Endothelial cell of umbilical vein (primary cell): Measurements from ENCODE around the gene FTH1. TPM values are rescaled to one million over a fixed set of nuclear protein-coding genes. Genes with fewer than 3 reads are reported as not detected.

Experiments used
- BruUV-seq: library from RNA; stranded (reverse); fragments of 400-500 nt; replicated peaks from 2 replicates; lab custom pipeline; 2021; lab: Mats Ljungman, UMichigan
- CTCF ChIA-PET: fragments of 300-600, 350-600 bp; sonication (Branson Sonifier 250); formaldehyde crosslinking; loops from one replicate; lab custom pipeline; 2021; ENCODE audit warnings: antibody characterized with exemption, inconsistent platforms; lab: Charles Lee
- POLR2A ChIA-PET: fragments of 300-600, 350-600 bp; sonication (Branson Sonifier 250); formaldehyde crosslinking; loops from one replicate; lab custom pipeline; 2021; ENCODE audit warnings: antibody characterized with exemption, inconsistent platforms; lab: Charles Lee
- DNase-seq: peaks from one replicate; pipeline ENCODE4 v3.0.0-alpha.2; 2011; ENCODE audit warnings: low read depth, low spot score
- FAIRE-seq: peaks from 2 replicates; lab custom pipeline; 2011; peaks lifted over from hg19 to GRCh38; lab: Jason Lieb, UNC
- H2AFZ ChIP-seq: 2 replicates; pipeline ENCODE4 v1.6.0; 2012; ENCODE audit warnings: low read depth, low read length, control low read depth, inconsistent platforms
- H3K27ac ChIP-seq: 2 replicates; pipeline ENCODE4 v1.5.1; 2011; ENCODE audit warnings: low read depth, mild to moderate bottlenecking, control low read depth, low read length, moderate library complexity; ENCODE audit not compliant: insufficient read depth
- H3K27me3 ChIP-seq, 2 experiments: 2 replicates each; pipeline versions ENCODE4 v1.6.0 to v1.6.1; 2011; ENCODE audit warnings: low read length in 2 of 2, mixed read lengths in 1 of 2; ENCODE audit not compliant: control insufficient read depth in 2 of 2, insufficient read depth in 2 of 2
- H3K36me3 ChIP-seq, 2 experiments: 2 replicates in 1 of 2; 3 replicates in 1 of 2; pipeline ENCODE4 v1.5.1; 2011; ENCODE audit warnings: low read length in 2 of 2, mild to moderate bottlenecking in 1 of 2, moderate library complexity in 1 of 2; ENCODE audit not compliant: control insufficient read depth in 2 of 2, insufficient read depth in 2 of 2; ENCODE audit errors: extremely low read depth in 1 of 2
- H3K4me1 ChIP-seq: 3 replicates; pipeline ENCODE4 v1.5.1; 2011; ENCODE audit warnings: mild to moderate bottlenecking, low read length; ENCODE audit not compliant: control insufficient read depth, insufficient read depth; ENCODE audit errors: extremely low read depth
- H3K4me2 ChIP-seq: 2 replicates; pipeline ENCODE4 v1.6.1; 2011; ENCODE audit warnings: low read length, control low read depth, mixed read lengths; ENCODE audit not compliant: insufficient read depth
- H3K4me3 ChIP-seq, 3 experiments: fragments of 200-600 bp in 1 of 3; sonication (generic), shearing (Covaris generic) in 1 of 3; replicated peaks in 1 of 3; 2 replicates each; pipeline ENCODE4 v1.5.1; 2011 to 2016; ENCODE audit warnings: control low read depth in 3 of 3, low read length in 3 of 3, mild to moderate bottlenecking in 2 of 3, inconsistent platforms in 1 of 3, low read depth in 1 of 3, moderate library complexity in 1 of 3; ENCODE audit not compliant: insufficient read depth in 1 of 3
- H3K79me2 ChIP-seq: 2 replicates; pipeline ENCODE4 v1.6.0; 2012; ENCODE audit warnings: low read length, inconsistent platforms; ENCODE audit not compliant: control insufficient read depth, insufficient read depth
- H3K9ac ChIP-seq: replicated peaks from 2 replicates; pipeline ENCODE3; 2011; ENCODE audit warnings: low read length, control low read depth; ENCODE audit not compliant: insufficient read depth; ENCODE audit errors: extremely low read depth
- H3K9me1 ChIP-seq: replicated peaks from 3 replicates; pipeline ENCODE4 v1.6.0; 2011; ENCODE audit warnings: mild to moderate bottlenecking, low read length; ENCODE audit not compliant: control insufficient read depth, insufficient read depth; ENCODE audit errors: extremely low read depth
- H3K9me3 ChIP-seq: replicated peaks from 2 replicates; pipeline ENCODE4 v1.5.1; 2012; ENCODE audit warnings: low read length, inconsistent platforms; ENCODE audit not compliant: control insufficient read depth, insufficient read depth
- H4K20me1 ChIP-seq: replicated peaks from 2 replicates; pipeline ENCODE3; 2011; ENCODE audit warnings: mild to moderate bottlenecking, low read length; ENCODE audit not compliant: control insufficient read depth, insufficient read depth; ENCODE audit errors: extremely low read depth
- EZH2 ChIP-seq: IDR thresholded peaks from 2 replicates; pipeline ENCODE4 v1.6.1; 2012; ENCODE audit warnings: borderline replicate concordance, low read depth, mild to moderate bottlenecking, moderate library complexity, low read length, inconsistent platforms; ENCODE audit not compliant: severe bottlenecking
- FOS ChIP-seq: IDR thresholded peaks from 2 replicates; pipeline ENCODE4 v1.6.1; 2011; ENCODE audit warnings: mild to moderate bottlenecking, low read length, moderate library complexity, borderline replicate concordance; ENCODE audit not compliant: insufficient read depth
- GATA2 ChIP-seq: IDR thresholded peaks from 2 replicates; pipeline ENCODE4 v1.7.0; 2011; ENCODE audit warnings: low read depth, mild to moderate bottlenecking, moderate library complexity, mixed read lengths, low read length; ENCODE audit not compliant: insufficient read length, insufficient read depth
- JUN ChIP-seq: IDR thresholded peaks from 2 replicates; pipeline ENCODE4 v1.6.1; 2011; ENCODE audit warnings: borderline replicate concordance, low read depth; ENCODE audit not compliant: insufficient read length, insufficient read depth
- MAX ChIP-seq: IDR thresholded peaks from 2 replicates; pipeline ENCODE4 v1.6.1; 2011; ENCODE audit not compliant: insufficient read depth, insufficient read length
- MYC ChIP-seq: IDR thresholded peaks from one replicate; pipeline ENCODE4 v1.6.1; 2011; ENCODE audit warnings: mild to moderate bottlenecking, low read depth, low read length
- POLR2A ChIP-seq: IDR thresholded peaks from 2 replicates; pipeline ENCODE4 v1.6.1; 2012; ENCODE audit warnings: low read depth, mild to moderate bottlenecking, control low read depth, low read length
- POLR2AphosphoS5 ChIP-seq: IDR thresholded peaks from 2 replicates; pipeline ENCODE4 v1.6.1; 2012; ENCODE audit warnings: low read depth, mild to moderate bottlenecking, control low read depth, low read length, moderate library complexity; ENCODE audit not compliant: insufficient read depth
- dilution Hi-C: fragments of 300-500 bp; cut with MboI; formaldehyde crosslinking; loops from one replicate; pipeline ENCODE4 v1.15.0; 2019; ENCODE audit warnings: low sequenced_read_pairs; ENCODE audit not compliant: extremely low pct_ligation_motif_present
- intact Hi-C: fragments of 100-400 bp; cut with micrococcal nuclease; formaldehyde crosslinking; loops from one replicate; pipeline ENCODE4 v1.10.0; 2022
- polyA plus RNA-seq, 4 experiments: library from polyadenylated mRNA; depleted of rRNA in 3 of 4; stranded (reverse) in 3 of 4; unstranded in 1 of 4; fragments of >200 nt; gene quantifications; 2 replicates each; pipeline versions ENCODE4 v1.2.1 to v1.2.3, GENCODE V29; 2011 to 2012; ENCODE audit warnings: missing spikeins in 1 of 4
- total RNA-seq: library from RNA; stranded (reverse); gene quantifications from 2 replicates; pipeline ENCODE4 v1.2.3, GENCODE V29; 2021
- TF ChIP-seq, protein P1 (sequence below), 2 donors: IDR thresholded peaks; 1 replicate in 1 of 2; 2 replicates in 1 of 2; pipeline ENCODE4 v1.5.1; 2011; ENCODE audit warnings: low read length in 2 of 2, mild to moderate bottlenecking in 2 of 2, moderate library complexity in 2 of 2, control low read depth in 1 of 2, inconsistent platforms in 1 of 2, low read depth in 1 of 2; ENCODE audit not compliant: insufficient read depth in 1 of 2; ENCODE audit errors: extremely low read depth in 1 of 2

FTH1 gene
- total and polyA plus RNA-seq, 2 donors (not counting 3 experiments of a cell fraction or from before 2014, with no cell fraction given), result 1,177 to 2,501 TPM

DNA sequence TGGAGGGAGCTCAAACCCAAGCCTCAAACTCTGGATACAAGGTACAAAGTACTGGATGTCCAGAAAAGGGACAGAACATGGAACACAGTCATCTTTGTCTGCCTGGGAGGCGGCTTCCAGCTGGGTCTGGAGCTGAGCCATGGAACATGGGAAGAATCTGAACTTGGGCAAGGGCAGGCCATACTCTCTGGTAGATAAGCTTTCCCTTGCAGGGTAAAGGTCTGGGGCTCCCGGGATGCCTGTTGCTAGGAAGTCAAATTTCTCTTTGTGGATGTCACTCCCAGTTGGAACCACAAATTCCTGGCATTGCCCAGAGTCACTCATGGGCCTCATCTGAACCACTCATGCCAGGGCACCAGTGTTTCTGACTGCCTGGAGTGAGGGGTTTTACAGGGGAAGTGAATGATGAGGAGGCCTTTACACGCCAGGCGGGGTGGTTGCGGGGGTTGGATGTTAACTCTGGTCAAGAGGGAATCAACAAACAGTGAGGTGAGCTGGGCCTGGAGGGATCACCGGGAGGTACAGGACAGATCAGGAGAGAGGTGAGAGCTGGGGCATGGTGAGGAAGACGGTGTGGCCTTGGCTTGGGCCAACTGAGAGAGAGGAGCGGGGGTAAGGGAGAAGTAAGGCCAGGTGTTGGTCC lies 5.7 kb downstream of the FTH1 start:
- Histone ChIP-seq H3K9me3 (no peaks in the 10 kb centered on the region), H3K27me3 (no peaks in the 10 kb centered on the region), H3K36me3 (peaks cover 15% of the 10 kb centered on the region in 2 experiments), H3K9ac (no peak overlapping the region), H3K4me2 (no peak overlapping the region), H3K4me3 (no peak overlapping the region), H3K27ac (no peak overlapping the region), H3K4me1 (peaks cover 24% of the 10 kb centered on the region), H4K20me1 (no peaks in the 10 kb centered on the region), H3K9me1 (no peaks in the 10 kb centered on the region), H2AFZ (no peak overlapping the region), H3K79me2 (peaks cover 21% of the 10 kb centered on the region)
- ChIA-PET POLR2A (interaction anchor here (1.8 kb wide), 1 partner anchor 164 kb away, joined by 4 read pairs; no protein-coding TSS in a partner anchor), CTCF (interaction anchor here (0.7 to 11.1 kb wide), 9 partner anchors 10 to 164 kb away, joined by 3 to 147 read pairs (median 7); partner anchors contain the start of gene BEST1)
- DNase-seq (no peak), FAIRE-seq (no peak)
- dilution Hi-C loops, result no loop called here
- TF ChIP-seq, protein P1, sequence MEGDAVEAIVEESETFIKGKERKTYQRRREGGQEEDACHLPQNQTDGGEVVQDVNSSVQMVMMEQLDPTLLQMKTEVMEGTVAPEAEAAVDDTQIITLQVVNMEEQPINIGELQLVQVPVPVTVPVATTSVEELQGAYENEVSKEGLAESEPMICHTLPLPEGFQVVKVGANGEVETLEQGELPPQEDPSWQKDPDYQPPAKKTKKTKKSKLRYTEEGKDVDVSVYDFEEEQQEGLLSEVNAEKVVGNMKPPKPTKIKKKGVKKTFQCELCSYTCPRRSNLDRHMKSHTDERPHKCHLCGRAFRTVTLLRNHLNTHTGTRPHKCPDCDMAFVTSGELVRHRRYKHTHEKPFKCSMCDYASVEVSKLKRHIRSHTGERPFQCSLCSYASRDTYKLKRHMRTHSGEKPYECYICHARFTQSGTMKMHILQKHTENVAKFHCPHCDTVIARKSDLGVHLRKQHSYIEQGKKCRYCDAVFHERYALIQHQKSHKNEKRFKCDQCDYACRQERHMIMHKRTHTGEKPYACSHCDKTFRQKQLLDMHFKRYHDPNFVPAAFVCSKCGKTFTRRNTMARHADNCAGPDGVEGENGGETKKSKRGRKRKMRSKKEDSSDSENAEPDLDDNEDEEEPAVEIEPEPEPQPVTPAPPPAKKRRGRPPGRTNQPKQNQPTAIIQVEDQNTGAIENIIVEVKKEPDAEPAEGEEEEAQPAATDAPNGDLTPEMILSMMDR (IDR thresholded peaks at IDR 0.05; ENCODE audit: extremely low read depth in 1 of 2, insufficient read depth in 1 of 2, low read depth in 1 of 2, low read length in 2 of 2), result no peak
- TF ChIP-seq POLR2AphosphoS5, result no peak
- TF ChIP-seq JUN, result no peak
- no peak for TF ChIP-seq POLR2A
- no peak for TF ChIP-seq MAX
- TF ChIP-seq EZH2, result no peak
- TF ChIP-seq FOS, result no peak
- TF ChIP-seq GATA2, result no peak
- TF ChIP-seq MYC, result no peak
- BruUV-seq, result no TSS peak
- intact Hi-C loops, result no loop called here
